HUES64 (cell line): ENCODE data around the gene PSD. TPM values are rescaled to one million over a fixed set of nuclear protein-coding genes. Genes with fewer than 3 reads are reported as not detected.
A peak's percentile ranks its signal among the peaks of the same experiment; 100 is the strongest.

Experiments used
- H3K27ac ChIP-seq: 2 replicates; pipeline ENCODE4 v1.7.0; 2013; ENCODE audit warnings: low read depth, low read length, inconsistent platforms
- H3K27me3 ChIP-seq: 2 replicates; pipeline ENCODE4 v1.6.1; 2013; ENCODE audit warnings: mild to moderate bottlenecking, low read length; ENCODE audit not compliant: insufficient read depth
- H3K36me3 ChIP-seq: 2 replicates; pipeline ENCODE4 v1.6.1; 2013; ENCODE audit warnings: mild to moderate bottlenecking, low read length; ENCODE audit not compliant: insufficient read depth
- H3K4me1 ChIP-seq: 2 replicates; pipeline ENCODE4 v1.6.1; 2013; ENCODE audit warnings: mild to moderate bottlenecking, low read length, moderate library complexity; ENCODE audit not compliant: insufficient read depth
- H3K4me3 ChIP-seq: 2 replicates; pipeline ENCODE4 v1.5.1; 2013; ENCODE audit warnings: mild to moderate bottlenecking, low read length, moderate library complexity
- H3K9ac ChIP-seq: 2 replicates; pipeline ENCODE4 v1.6.1; 2013; ENCODE audit warnings: mild to moderate bottlenecking, low read depth, low read length
- H3K9me3 ChIP-seq: 2 replicates; pipeline ENCODE4 v1.6.1; 2013; ENCODE audit warnings: low read depth, low read length; ENCODE audit not compliant: insufficient read depth
- WGBS: fragments of 150-250, 120-280 bp; methylation state at CpG from one replicate; pipeline ENCODE4 v1.1.7; 2013; ENCODE audit warnings: missing lambda C conversion rate; 5-methylcytosine and 5-hydroxymethylcytosine counted together
- polyA plus RNA-seq, 2 experiments: library from polyadenylated mRNA; stranded (reverse); fragments of 50-300 nt; gene quantifications; one replicate each; pipeline ENCODE4 v1.2.3, GENCODE V29; 2013

The PSD gene
- polyA plus RNA-seq (2013, experiment 1 of 2) = 3.9 TPM
- polyA plus RNA-seq (2013, experiment 2 of 2) = 9.3 TPM

DNA sequence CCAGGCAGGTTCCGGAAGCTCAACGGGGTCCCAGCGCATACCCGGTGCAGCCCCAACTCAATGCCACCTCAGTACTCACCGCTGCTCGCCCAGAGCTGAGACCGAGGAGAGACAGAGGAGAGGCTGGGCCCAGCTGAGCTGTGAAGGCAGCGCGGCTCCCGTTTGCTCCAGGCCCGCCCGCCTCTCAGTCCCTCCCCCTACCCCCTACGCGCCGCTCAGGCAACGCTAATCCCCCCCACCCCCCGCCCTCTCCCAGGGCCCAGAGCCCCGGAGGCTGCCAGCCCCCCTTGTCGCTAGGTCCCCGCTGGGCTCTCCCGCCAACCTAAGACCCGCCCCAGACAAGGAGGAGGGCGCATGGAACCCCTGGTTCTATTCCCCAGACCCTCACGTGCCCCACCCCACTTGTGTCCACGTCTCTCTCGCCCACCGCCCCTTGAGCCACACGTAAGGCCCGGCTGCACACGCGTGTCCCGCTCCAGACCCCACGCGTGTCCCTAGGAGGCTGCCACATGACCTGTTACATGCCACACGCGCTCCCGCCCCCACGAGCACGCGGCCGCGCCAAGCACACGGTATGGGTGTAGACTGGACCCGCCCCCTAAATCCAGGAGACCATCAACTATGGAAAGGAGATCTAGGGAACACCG lies at the start of gene PSD:
Gene PSD, minus strand, starts transcription at position 164 of the 647 bp plus-strand sequence. CDS start 1,747 bp downstream, outside the sequence.
- Histone ChIP-seq H3K9ac (no peak within 1 kb of the TSS), H3K36me3 (peaks cover 8% of the 10 kb centered on the region), H3K9me3 (no peaks in the 10 kb centered on the region), H3K4me3 (peak within 1 kb of the TSS; percentile 72), H3K27ac (peak within 1 kb of the TSS; percentile 57; the same call in 1 of the 2 replicates), H3K27me3 (peaks cover 12% of the 10 kb centered on the region), H3K4me1 (peaks cover 10% of the 10 kb centered on the region)
- WGBS = under 1% methylated on average over 43 of the region's 45 CpGs

DNA sequence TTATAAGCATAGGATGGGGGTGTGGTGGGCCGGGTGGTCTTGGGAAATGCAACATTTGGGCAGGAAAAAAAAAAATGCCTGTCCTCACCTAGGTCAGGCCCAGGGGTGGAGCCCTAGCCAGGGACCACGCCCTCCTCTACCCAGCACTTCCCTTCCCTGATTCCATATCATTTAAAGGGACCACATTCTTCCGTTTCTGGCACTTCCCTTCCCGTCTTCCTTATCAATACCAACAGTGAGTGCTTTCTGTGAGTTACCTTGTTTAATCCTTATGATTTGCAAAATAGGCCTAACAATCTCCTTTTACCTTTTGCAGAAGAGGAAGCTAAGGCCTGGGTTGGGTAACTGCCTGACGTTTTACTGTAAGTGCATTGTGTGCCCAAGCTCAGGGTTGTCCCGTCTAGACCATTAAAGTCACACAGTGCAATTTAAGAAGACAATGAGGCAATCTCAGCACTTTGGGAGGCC lies 49.4 kb upstream of the PSD start:
- Histone ChIP-seq H3K4me3 (no peak overlapping the region), H3K9me3 (no peaks in the 10 kb centered on the region), H3K27ac (no peak overlapping the region), H3K36me3 (peaks cover 3% of the 10 kb centered on the region; the same call in 1 of the 2 replicates), H3K9ac (no peak overlapping the region), H3K27me3 (no peaks in the 10 kb centered on the region), H3K4me1 (peaks cover 5% of the 10 kb centered on the region)
- 74% methylated on average over 6 of the region's 6 CpGs for WGBS

DNA sequence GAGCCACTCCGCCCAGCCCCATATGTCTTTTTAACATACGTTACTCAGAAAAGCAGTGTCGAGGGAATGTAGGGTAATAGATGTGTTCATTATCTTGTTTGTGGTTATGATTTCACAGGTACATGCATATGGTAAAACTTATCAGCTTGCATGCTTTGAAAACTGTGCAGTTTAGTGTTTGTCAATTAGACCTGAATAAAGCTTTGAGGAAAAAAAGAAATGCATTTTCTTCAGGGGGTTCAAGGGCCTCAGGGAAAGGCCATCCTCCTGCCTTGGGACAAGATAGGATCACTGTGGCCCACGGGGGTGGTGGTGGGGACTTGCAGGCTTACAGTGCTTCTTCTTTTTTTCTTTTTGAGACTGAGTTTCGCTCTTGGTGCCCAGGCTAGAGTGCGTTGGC lies 48.7 kb upstream of the PSD start:
- Histone ChIP-seq H3K9ac (no peak overlapping the region), H3K27ac (no peak overlapping the region), H3K9me3 (no peaks in the 10 kb centered on the region), H3K4me3 (no peak overlapping the region), H3K36me3 (peaks cover 3% of the 10 kb centered on the region; the same call in 1 of the 2 replicates), H3K27me3 (peaks cover 6% of the 10 kb centered on the region; the same call in 1 of the 2 replicates), H3K4me1 (peaks cover 12% of the 10 kb centered on the region)
- WGBS = 75% methylated on average over 6 of the region's 6 CpGs

DNA sequence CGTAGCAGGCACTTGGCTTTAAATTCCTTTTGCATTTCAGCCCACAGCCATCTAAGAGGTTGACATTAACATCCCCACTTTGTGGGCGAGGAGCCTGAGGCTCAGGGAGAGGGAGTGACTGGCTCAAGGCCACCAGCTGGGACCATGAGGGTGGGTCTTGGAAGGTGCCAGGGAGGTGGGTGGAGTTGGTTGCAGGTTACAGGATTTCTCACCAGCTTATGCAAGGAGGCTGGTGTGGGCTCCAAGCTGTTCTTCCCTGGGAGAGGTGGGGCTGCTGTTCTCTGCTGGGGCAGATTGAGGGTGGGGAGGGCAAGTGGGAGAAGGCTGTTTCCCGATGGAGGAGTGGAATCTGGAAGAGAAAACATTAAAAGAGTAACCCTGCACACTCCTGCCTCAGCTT lies 46.9 kb upstream of the PSD start:
- H3K9me3 ChIP-seq = no peaks in the 10 kb centered on the region
- peaks cover 17% of the 10 kb centered on the region for H3K4me1 ChIP-seq
- H3K27me3 ChIP-seq = peaks cover 6% of the 10 kb centered on the region; the same call in 1 of the 2 replicates
- H3K36me3 ChIP-seq = no peaks in the 10 kb centered on the region
- H3K9ac ChIP-seq = no peak overlapping the region
- H3K27ac ChIP-seq = no peak overlapping the region
- no peak overlapping the region for H3K4me3 ChIP-seq
- WGBS = 66% methylated on average over 3 of the region's 3 CpGs

DNA sequence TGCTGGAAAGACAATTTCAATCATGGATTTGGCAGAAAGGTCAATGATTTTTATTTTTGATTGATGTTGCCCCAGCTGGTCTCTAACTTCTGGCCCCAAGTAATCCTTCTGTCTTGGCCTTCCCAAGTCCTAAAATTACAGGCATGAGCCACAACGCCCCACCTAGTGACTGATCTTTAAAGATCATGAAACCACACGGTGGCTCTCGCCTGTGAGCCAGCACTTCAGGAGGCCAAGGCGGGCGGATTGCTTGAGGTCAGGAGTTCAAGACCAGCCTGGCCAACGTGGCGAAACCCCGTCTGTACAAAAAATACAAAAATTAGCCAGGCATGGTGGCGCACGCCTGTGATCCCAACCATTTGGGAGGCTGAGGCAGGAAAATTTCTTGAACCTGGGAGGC lies 45.4 kb upstream of the PSD start:
- Histone ChIP-seq H3K27ac (no peak overlapping the region), H3K9ac (no peak overlapping the region), H3K36me3 (no peaks in the 10 kb centered on the region), H3K4me1 (peaks cover 17% of the 10 kb centered on the region), H3K27me3 (peaks cover 6% of the 10 kb centered on the region; the same call in 1 of the 2 replicates), H3K9me3 (no peaks in the 10 kb centered on the region), H3K4me3 (no peak overlapping the region)
- WGBS = 85% methylated on average over 10 of the region's 10 CpGs

DNA sequence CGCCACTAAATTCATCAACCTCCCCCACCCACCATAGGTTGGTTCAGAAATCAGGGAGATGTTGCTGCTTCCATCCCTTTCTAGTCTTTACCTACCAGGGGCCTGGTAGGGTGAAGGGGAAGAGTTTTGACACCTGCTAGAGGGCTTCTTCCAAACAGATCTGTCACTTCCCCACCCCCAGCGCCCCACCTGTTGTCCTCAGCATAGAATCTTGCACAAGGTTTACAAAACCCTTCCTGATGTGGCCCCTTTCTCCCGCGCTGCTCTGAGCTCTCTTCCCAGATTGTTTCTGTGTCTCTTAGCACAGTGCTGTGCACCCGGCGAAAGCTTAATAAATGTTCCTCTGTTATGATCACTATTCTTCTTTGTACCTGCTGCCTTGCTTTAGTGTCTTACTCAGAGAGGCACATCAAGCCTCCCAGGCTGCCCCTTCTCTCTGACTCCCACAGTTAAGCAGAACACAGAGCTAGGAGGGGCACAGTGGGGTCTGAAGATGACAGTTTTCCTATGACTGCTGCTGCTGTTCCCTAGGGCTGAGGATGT lies 44.0 kb upstream of the PSD start:
- Histone ChIP-seq H3K9ac (no peak overlapping the region), H3K36me3 (no peaks in the 10 kb centered on the region), H3K9me3 (no peaks in the 10 kb centered on the region), H3K4me1 (peaks cover 17% of the 10 kb centered on the region), H3K27ac (no peak overlapping the region), H3K27me3 (peaks cover 6% of the 10 kb centered on the region; the same call in 1 of the 2 replicates), H3K4me3 (peak overlapping the region; percentile 35)
- WGBS = 66% methylated on average over 6 of the region's 6 CpGs

DNA sequence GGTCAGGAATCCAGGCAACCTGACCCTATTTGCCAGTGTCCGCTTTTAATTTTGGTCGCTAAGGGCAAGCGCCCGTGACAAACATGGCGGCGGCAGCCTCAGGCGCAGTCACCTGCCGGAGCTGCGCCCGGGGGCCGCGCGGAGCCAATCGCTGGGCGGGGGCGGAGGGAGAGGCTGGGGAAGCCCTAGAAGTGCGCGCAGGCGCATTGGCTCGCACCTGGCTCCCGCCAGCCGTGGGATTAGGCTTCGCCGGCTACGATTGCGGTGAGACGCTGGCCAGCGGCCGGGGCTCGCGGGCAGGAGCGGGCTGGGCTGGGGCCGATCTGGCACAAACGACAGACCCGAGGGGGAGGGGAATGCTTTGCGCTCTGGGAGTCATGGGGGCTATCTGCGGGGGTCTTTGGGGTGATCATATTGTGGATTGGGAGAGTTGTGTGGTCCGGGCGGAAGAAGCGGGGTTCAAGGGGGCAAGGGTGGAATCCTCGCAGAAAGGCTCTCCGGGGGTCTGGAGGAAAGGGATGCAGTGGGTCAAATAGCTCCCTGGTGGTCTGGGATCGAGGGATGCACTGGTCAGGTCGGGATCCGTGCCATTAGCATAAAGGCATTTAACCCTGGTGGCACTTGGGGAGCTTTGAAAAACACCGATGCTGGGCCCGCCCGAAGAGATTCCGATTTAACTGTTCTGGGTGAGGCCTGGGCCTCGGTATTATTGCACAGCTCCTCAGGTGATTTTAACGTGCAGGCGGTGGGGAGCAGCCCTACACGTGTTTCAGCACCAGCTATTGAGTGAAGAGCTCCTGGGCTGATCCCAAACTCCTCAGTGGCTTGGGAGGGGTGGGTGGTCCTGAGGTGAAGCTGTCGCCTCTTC lies 42.8 kb upstream of the PSD start:
- peaks cover 6% of the 10 kb centered on the region; the same call in 1 of the 2 replicates for H3K27me3 ChIP-seq
- peak overlapping the region; percentile 68 for H3K4me3 ChIP-seq
- WGBS = 1% methylated on average over 54 of the region's 54 CpGs
- H3K27ac ChIP-seq = peak overlapping the region; percentile 2; the same call in 1 of the 2 replicates
- H3K9me3 ChIP-seq = no peaks in the 10 kb centered on the region
- H3K36me3 ChIP-seq = 0 out of 2 replicates have a peak, but pooled peaks cover 3% of the 10 kb centered on the region
- peak overlapping the region; percentile 60 for H3K9ac ChIP-seq
- peaks cover 17% of the 10 kb centered on the region for H3K4me1 ChIP-seq

DNA sequence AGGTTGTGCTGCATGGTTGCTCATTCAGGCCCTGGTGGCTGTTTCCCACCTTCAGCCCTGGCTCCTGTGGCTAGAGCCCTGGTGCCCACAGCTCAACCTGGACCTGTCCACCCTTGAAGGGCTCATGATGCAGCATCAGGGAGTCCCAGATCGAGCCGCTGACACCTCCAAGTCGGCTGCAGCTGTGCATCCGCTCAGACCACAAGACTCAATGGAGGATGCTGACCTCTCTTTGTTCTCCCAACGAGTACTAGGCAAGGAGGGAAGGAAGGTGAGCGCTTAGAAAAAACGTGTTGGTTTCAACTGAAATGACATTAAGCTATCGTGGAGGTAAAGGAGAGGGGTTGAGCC lies 42.2 kb upstream of the PSD start:
- 51% methylated on average over 8 of the region's 8 CpGs for WGBS
- Histone ChIP-seq H3K9ac (peak overlapping the region; percentile 60), H3K4me3 (peak overlapping the region; percentile 31), H3K36me3 (0 out of 2 replicates have a peak, but pooled peaks cover 8% of the 10 kb centered on the region), H3K27ac (peak overlapping the region; percentile 2; the same call in 1 of the 2 replicates), H3K9me3 (no peaks in the 10 kb centered on the region), H3K27me3 (peaks cover 6% of the 10 kb centered on the region; the same call in 1 of the 2 replicates), H3K4me1 (peaks cover 20% of the 10 kb centered on the region)

DNA sequence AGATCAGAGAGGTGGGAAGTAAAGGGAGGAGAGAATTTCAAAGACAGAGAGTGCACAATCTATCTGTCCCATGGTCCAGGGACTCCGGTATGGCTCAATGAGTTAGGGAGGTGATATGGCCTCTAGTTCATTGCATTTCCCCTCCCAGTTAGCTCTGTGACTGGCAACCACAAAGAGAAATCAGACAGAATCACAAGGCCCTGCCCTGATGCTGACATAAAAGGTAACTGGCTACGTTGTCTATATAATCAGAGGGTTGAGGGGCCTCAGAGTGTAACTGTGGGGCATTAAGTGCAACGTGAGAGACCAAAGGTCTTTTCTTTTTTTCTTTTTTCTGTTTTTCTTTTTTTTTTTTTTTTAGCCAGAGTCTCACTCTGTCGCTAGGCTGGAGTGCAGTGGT lies 40.1 kb upstream of the PSD start:
- no peaks in the 10 kb centered on the region for H3K9me3 ChIP-seq
- no peak overlapping the region for H3K9ac ChIP-seq
- peaks cover 6% of the 10 kb centered on the region; the same call in 1 of the 2 replicates for H3K27me3 ChIP-seq
- H3K4me3 ChIP-seq = no peak overlapping the region
- peaks cover 14% of the 10 kb centered on the region for H3K36me3 ChIP-seq
- WGBS = 91% methylated on average over 4 of the region's 4 CpGs
- no peak overlapping the region for H3K27ac ChIP-seq
- H3K4me1 ChIP-seq = peaks cover 33% of the 10 kb centered on the region

DNA sequence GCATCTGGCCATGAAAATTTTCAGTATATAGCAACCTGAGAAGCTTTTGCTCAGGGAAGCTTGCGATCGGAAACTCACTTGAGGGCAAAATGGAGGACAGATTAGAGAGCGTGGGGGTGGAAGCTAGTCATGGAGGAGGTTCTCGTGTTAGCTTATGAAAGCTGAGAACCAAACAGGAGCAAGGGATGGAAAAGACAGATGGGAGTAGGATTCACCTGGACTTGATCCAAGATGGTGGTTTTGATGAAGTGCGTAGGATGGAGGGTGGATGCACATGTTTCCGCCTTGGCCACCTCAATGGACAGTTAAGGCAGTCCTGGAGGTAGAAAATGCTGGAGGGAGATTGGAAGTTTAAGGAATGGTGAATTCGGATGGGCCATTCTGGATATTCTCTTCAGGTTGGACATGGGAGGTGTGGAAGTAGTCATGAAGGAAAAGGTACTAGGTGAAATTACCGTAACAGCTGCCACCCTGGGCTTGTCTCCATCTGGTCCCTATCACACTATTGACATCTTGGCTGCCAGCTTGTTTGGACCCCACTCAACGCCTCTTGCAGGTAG lies 39.1 kb upstream of the PSD start:
- no peak overlapping the region for H3K4me3 ChIP-seq
- peaks cover 4% of the 10 kb centered on the region; the same call in 1 of the 2 replicates for H3K27me3 ChIP-seq
- H3K9me3 ChIP-seq = no peaks in the 10 kb centered on the region
- H3K9ac ChIP-seq = no peak overlapping the region
- no peak overlapping the region for H3K27ac ChIP-seq
- H3K36me3 ChIP-seq = peaks cover 20% of the 10 kb centered on the region
- WGBS = 93% methylated on average over 9 of the region's 9 CpGs
- H3K4me1 ChIP-seq = peaks cover 32% of the 10 kb centered on the region
